SW480 (cell line): Measurements from ENCODE around the gene FOXA2.

Experiments used
- DNase-seq: peaks from one replicate; pipeline ENCODE4 v3.0.0-alpha.2; 2016; ENCODE audit warnings: low spot score

The FOXA2 gene

DNA sequence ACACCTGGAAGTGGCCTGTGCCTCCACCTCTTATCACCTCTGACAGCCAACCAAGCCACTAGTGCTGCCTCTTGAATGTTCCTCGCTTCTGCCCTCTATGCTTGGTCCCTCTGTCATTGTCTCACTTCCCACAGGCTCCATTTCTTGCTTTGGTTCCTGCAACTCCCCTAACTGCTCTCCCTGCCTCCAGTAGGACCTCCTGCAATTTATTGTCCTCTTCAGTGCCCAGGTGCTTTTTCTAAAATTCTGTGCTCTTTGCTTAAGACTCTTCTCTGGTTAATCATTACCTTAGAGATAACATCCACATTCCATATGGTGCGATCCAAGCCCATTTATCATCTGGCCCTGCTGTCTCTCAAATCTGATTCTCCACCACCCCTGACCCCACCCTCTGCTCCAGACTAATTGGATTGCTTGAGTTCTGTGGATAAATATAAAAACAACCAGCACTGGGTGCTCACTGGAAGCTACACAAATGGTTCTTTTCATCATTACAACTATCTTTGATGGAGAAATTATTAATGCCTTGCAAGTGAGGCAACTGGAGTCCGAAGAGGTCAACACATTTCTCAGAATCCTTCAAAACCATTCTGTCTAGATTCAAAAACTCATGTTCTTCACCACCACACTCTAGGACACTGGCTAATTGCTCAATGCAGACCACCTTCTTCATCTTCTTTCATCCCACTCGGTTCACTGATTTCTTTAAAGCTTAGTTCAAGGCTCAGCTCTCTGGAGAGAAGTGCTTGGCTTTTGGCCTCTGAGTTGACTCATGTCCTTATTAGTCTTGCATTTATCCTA lies 47.2 kb downstream of the FOXA2 start:
- no peak for DNase-seq

- DNase-seq, result no peak
Observed at GRCh38 chr20:22536141-22536828, 48.1 kb downstream of the FOXA2 start.

DNA sequence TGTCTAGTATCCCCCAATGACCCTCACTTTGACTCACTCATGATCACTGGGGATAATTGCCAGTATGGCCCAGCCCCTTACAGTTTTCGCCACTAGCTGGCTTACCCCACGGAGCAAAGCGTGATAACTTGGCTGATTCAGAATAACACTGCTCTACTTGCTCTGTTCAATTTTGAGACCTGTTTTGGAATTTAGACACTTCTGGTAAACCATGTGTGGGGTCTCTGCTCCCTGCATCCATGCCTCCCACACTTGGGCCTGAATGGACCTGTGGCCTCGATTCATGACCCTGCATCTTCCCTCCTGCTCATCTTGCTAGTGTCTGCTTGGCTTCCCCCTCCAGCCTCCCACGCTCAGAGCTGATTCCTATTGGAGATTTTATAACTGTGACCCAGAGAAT lies 48.9 kb downstream of the FOXA2 start:
- DNase-seq, result no peak

DNA sequence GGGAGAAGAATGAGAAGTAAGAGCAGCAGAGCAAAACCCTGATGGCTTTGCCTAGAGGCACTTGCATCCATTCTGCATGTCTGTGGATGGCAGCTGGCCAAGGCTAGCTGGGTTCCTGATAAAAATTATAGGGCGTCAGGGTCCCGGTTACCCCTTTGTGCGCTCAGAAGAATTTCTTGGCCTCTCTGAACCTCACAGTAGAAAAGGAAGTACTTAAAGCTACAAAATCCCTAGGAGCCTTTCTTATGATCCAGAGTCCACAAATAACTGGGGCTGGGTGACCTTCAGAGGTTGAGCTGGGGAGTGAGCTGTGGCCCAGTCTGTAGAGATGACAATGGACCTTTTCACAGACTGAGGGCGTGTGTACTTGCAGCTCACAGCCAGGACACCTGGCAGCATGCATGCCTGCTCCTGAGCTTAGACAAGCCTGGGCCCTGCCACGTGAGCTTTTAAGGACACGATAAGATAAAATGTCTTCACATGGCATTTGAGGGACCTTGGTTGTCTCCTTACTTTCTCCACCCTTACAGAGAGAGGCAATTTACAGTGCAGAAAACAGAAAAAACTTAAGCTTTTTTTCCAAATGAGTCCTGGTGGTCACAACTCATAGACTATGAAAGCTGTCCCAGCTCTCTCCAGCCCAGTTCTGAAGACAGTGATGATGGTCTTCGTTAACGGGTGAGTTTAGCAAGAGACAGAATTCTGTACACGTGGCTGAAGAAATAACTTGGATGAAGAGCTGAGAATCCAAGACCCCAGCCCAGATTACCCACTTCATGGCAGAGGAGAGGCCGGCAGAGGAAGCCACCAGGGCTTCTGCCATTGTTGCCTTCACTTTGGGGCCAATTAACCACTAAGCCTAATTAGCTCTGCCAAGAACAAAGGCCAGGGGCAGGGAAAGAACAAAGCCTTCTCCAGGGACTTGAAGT lies 50.3 kb downstream of the FOXA2 start:
- DNase-seq, result peak; percentile 81

DNA sequence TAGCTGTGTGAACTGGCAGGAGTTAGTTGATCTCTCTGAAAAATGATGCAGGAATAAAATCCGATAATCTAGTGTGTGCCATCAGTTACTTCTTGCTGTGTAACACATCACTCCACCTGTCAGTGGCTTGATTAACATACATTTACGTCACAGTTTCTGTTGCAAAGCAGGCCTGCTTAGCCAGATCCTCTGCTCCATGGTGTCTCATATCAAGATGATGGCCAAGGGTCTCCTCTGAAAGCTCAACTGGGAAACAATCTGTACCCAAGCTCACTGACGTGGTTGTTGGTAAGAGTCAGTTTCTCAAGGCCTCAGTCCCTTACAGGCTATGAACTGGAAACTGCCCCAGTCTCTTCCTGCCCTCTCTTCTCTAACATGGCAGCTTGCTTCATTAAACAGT lies 51.8 kb downstream of the FOXA2 start:
- DNase-seq, result no peak

DNA sequence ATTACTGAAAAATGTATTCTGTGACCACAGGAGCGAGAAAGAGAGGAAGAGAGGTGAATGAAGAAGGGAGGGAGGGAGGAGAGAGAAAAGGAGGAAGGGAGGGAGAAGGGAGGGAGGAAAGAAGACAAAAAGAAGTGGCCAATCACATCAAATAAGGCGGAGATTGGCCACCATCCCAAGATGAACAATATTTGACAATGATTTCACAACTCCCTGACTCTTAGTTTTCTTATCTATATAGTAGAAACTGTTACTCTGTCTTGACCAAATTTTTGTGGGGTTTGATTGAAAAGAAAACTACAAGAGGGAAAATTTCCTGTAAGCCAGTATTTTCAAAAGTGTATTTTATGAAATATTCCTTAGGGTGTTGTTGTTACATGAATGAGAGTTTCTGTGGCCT lies 52.6 kb downstream of the FOXA2 start:
- no peak for DNase-seq

GRCh38 chr20:22531056-22531615 lies 53.2 kb downstream of the FOXA2 start:
- peak; percentile 74 for DNase-seq
